CD4-positive, alpha-beta T cell treated with Interleukin-2 at 100 ng/mL for 4 hours (primary cell): ENCODE data around the gene PVALB.

ENCODE experiments used
- DNase-seq: peaks from one replicate; pipeline ENCODE4 v3.0.0-alpha.2; 2020; ENCODE audit warnings: low spot score

PVALB gene

GRCh38 chr22:36772451-36772850, 44.4 kb downstream of the PVALB start:
- no peak for DNase-seq

- DNase-seq = no peak
Measured at GRCh38 chr22:36771356-36772063, 45.3 kb downstream of the PVALB start.

- DNase-seq = no peak
Measured at GRCh38 chr22:36770513-36771231, 46.2 kb downstream of the PVALB start.

GRCh38 chr22:36769541-36770512, 47.0 kb downstream of the PVALB start:
- DNase-seq = no peak

GRCh38 chr22:36768616-36769015, 48.2 kb downstream of the PVALB start:
- DNase-seq = no peak

- no peak for DNase-seq
Measured at GRCh38 chr22:36768141-36768540, 48.7 kb downstream of the PVALB start.

- DNase-seq = no peak
Measured at GRCh38 chr22:36767035-36767775, 49.6 kb downstream of the PVALB start.

- DNase-seq = no peak
Measured at GRCh38 chr22:36765943-36766450, 50.8 kb downstream of the PVALB start.

GRCh38 chr22:36765131-36765942, 51.5 kb downstream of the PVALB start:
- DNase-seq = no peak

- no peak for DNase-seq
Measured at GRCh38 chr22:36764641-36765040, 52.2 kb downstream of the PVALB start.

GRCh38 chr22:36764060-36764459, 52.8 kb downstream of the PVALB start:
- no peak for DNase-seq

- no peak for DNase-seq
Measured at GRCh38 chr22:36763576-36763975, 53.3 kb downstream of the PVALB start.

GRCh38 chr22:36762687-36763260, 54.1 kb downstream of the PVALB start:
- no peak for DNase-seq

GRCh38 chr22:36761553-36762240, 55.1 kb downstream of the PVALB start:
- no peak for DNase-seq

- DNase-seq = no peak
Measured at GRCh38 chr22:36760786-36761185, 56.0 kb downstream of the PVALB start.

- no peak for DNase-seq
Measured at GRCh38 chr22:36759481-36760159, 57.2 kb downstream of the PVALB start.

GRCh38 chr22:36758792-36759271, 58.0 kb downstream of the PVALB start:
- no peak for DNase-seq

GRCh38 chr22:36757668-36758211, 59.1 kb downstream of the PVALB start:
- peak; percentile 70 for DNase-seq
